Esophagus muscularis mucosa (tissue), 4 donors: ENCODE data around the gene STXBP6. TPM values are rescaled to one million over a fixed set of nuclear protein-coding genes. Genes with fewer than 3 reads are reported as not detected.

Experiments
- DNase-seq: peaks from one replicate; pipeline ENCODE4 v3.0.0-alpha.2; 2017; ENCODE audit errors: extremely low spot score
- H3K27ac ChIP-seq, 4 donors: fragments of 200-600 bp; sonication (generic); replicated peaks in 1 of 4; 1 replicate in 3 of 4; 2 replicates in 1 of 4; pipeline ENCODE4 v1.5.1; 2016 to 2019; ENCODE audit warnings: mild to moderate bottlenecking in 1 of 4
- H3K27me3 ChIP-seq, 4 donors: fragments of 200-600 bp; sonication (generic); one replicate each; pipeline versions ENCODE4 v1.5.1 to v1.6.0; 2016 to 2019
- H3K36me3 ChIP-seq, 4 donors: fragments of 200-600 bp; sonication (generic); one replicate each; pipeline ENCODE4 v1.5.1; 2016 to 2019
- H3K4me1 ChIP-seq, 4 donors: fragments of 200-600 bp; sonication (generic); one replicate each; pipeline ENCODE4 v1.5.1; 2016 to 2019
- H3K4me3 ChIP-seq, 4 donors: fragments of 200-600 bp; sonication (generic); 1 replicate in 2 of 4; 2 replicates in 2 of 4; pipeline ENCODE4 v1.5.1; 2016 to 2019; ENCODE audit warnings: mild to moderate bottlenecking in 4 of 4, moderate library complexity in 1 of 4
- H3K9me3 ChIP-seq, 4 donors: fragments of 200-600 bp; sonication (generic); 1 replicate in 3 of 4; 2 replicates in 1 of 4; pipeline ENCODE4 v1.5.1; 2016 to 2019
- CTCF ChIP-seq, 3 experiments: fragments of 200-600 bp in 2 of 3; fragments of 450-650 bp in 1 of 3; sonication (generic) in 2 of 3; IDR thresholded peaks; one replicate each; pipeline ENCODE4 v1.5.1; 2017 to 2019; ENCODE audit warnings: antibody characterized with exemption in 3 of 3, mild to moderate bottlenecking in 2 of 3, moderate library complexity in 1 of 3
- EP300 ChIP-seq: sonication (generic); formaldehyde crosslinking; IDR thresholded peaks from one replicate; pipeline ENCODE4 v1.6.1; 2017; ENCODE audit warnings: antibody characterized with exemption
- POLR2A ChIP-seq: fragments of 450-650 bp; IDR thresholded peaks from one replicate; pipeline ENCODE4 v1.6.1; 2017; ENCODE audit warnings: antibody characterized with exemption, moderate library complexity, mild to moderate bottlenecking, low read depth
- POLR2AphosphoS5 ChIP-seq, 2 donors: sonication (generic); formaldehyde crosslinking; IDR thresholded peaks; one replicate each; pipeline ENCODE4 v1.6.1; 2017; ENCODE audit warnings: antibody characterized with exemption in 2 of 2
- WGBS: methylation state at CpG from one replicate; pipeline ENCODE4 v1.1.5; 2018; 5-methylcytosine and 5-hydroxymethylcytosine counted together
- intact Hi-C: fragments of 100-400 bp; cut with DNase I; formaldehyde crosslinking; loops from one replicate; pipeline ENCODE4 v1.15.1; 2023
- total RNA-seq, 4 donors: library from RNA; depleted of rRNA; stranded (reverse); fragments of >200 nt; gene quantifications; one replicate each; pipeline versions ENCODE4 v1.1.0 to v1.2.1, GENCODE V29; 2016

STXBP6 gene
- total RNA-seq, 4 donors from 2014 or later, result 36.9 to 60.4 (median 52.1) TPM

GRCh38 chr14:24816929-24817211 is 233.1 kb downstream of the STXBP6 start:
- Histone ChIP-seq H3K9me3 (no peaks in the 10 kb centered on the region), H3K36me3 (peaks cover 0 to 10% (median 2%) of the 10 kb centered on the region in 4 donors), H3K4me3 (no peak overlapping the region), H3K27ac (no peak overlapping the region), H3K4me1 (peaks cover 14 to 46% (median 17%) of the 10 kb centered on the region in 4 donors), H3K27me3 (no peaks in the 10 kb centered on the region)
- TF ChIP-seq CTCF (IDR thresholded peaks at IDR 0.05), result no peak
- TF ChIP-seq POLR2AphosphoS5 (IDR thresholded peaks at IDR 0.05), result no peak
- TF ChIP-seq EP300, result no peak
- no peak for TF ChIP-seq POLR2A
- 80% methylated on average over 3 of the region's 3 CpGs for WGBS
- intact Hi-C loops, result no loop called here
- no peak for DNase-seq

- Histone ChIP-seq H3K4me3 (no peak overlapping the region), H3K27ac (no peak overlapping the region), H3K36me3 (peaks cover 0 to 10% (median 2%) of the 10 kb centered on the region in 4 donors), H3K9me3 (no peaks in the 10 kb centered on the region), H3K4me1 (peaks cover 16 to 47% (median 20%) of the 10 kb centered on the region in 4 donors), H3K27me3 (no peaks in the 10 kb centered on the region)
- intact Hi-C loops, result no loop called here
- DNase-seq, result peak; percentile 39
- WGBS, result 76% methylated on average over 4 of the region's 5 CpGs
- TF ChIP-seq POLR2AphosphoS5 (IDR thresholded peaks at IDR 0.05) (no peak), EP300 (no peak), POLR2A (no peak), CTCF (IDR thresholded peaks at IDR 0.05) (no peak)
Observed at GRCh38 chr14:24816011-24816928, 233.7 kb downstream of the STXBP6 start.

GRCh38 chr14:24815543-24815942 is 234.4 kb downstream of the STXBP6 start:
- no peak for TF ChIP-seq POLR2AphosphoS5 (IDR thresholded peaks at IDR 0.05)
- no peak for TF ChIP-seq POLR2A
- TF ChIP-seq CTCF (IDR thresholded peaks at IDR 0.05), result no peak
- no peak for TF ChIP-seq EP300
- H3K27me3 ChIP-seq, result no peaks in the 10 kb centered on the region
- no peaks in the 10 kb centered on the region for H3K9me3 ChIP-seq
- H3K27ac ChIP-seq, result no peak overlapping the region
- intact Hi-C loops, result no loop called here
- WGBS, result 98% methylated on average over 9 of the region's 9 CpGs
- peak; percentile 60 for DNase-seq
- H3K36me3 ChIP-seq, result peaks cover 0 to 10% (median 2%) of the 10 kb centered on the region in 4 donors
- H3K4me3 ChIP-seq, result no peak overlapping the region
- H3K4me1 ChIP-seq, result peaks cover 23 to 54% (median 27%) of the 10 kb centered on the region in 4 donors

- Histone ChIP-seq H3K27me3 (no peaks in the 10 kb centered on the region), H3K4me3 (no peak overlapping the region), H3K9me3 (no peaks in the 10 kb centered on the region), H3K27ac (no peak overlapping the region), H3K4me1 (peaks cover 29 to 57% (median 33%) of the 10 kb centered on the region in 4 donors), H3K36me3 (peaks cover 0 to 10% (median 2%) of the 10 kb centered on the region in 4 donors)
- 85% methylated on average over 2 of the region's 2 CpGs for WGBS
- intact Hi-C loops, result no loop called here
- DNase-seq, result peak; percentile 17
- TF ChIP-seq EP300 (no peak), POLR2AphosphoS5 (IDR thresholded peaks at IDR 0.05) (no peak), CTCF (IDR thresholded peaks at IDR 0.05) (no peak), POLR2A (no peak)
Observed at GRCh38 chr14:24814944-24815343, 235.0 kb downstream of the STXBP6 start.
